Measurements from ENCODE around the gene TRIM46. TPM values are rescaled to one million over a fixed set of nuclear protein-coding genes. Genes with fewer than 3 reads are reported as not detected.

The TRIM46 gene
- total and polyA plus RNA-seq, 2 of the 13 experiments (the other 11 are each of a cell fraction or from before 2014, with no cell fraction given): 0.04 to 0.09 TPM

DNA sequence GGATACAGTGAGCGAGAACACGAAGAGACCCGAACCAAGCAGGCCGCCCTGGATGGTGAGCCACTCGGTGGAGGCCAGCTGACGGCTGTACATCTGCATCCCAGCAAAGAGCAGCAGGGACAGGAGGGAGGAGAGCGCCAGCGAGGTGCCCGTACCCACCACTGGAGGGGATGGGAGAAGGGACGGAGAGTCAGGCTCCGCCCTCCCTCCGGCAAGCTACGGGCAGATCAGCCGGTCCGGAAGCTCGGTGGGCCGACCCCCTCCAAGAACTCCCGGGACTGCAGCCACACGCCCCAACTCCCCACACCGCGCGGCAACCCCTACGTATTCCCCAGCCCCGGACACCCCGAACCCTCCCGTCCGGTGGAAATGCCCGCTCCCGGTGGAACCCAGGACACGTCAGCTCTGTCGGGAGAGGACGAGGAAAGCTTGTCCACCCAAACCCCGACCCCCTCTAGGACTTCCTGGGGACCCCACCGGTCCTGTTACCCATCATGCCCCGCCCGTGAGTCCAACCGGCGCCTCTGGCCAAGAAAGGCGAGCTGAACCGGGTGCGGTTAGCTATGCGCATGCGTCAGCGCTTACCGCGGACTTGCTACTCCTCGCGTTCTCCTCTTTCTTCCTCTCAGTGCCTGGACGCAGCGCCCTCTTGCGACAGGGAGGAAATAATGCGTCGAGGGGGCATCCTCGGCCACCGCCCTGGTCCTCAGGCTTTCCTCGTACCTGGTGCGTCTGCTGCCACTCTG, 744 bp upstream of the TRIM46 start, which contains the start of gene KRTCAP2 (continued):
- TF ChIP-seq ZNF747 (CRISPR knock-in tag; IDR thresholded peaks at IDR 0.05; ENCODE audit: borderline replicate concordance) (peak; percentile 78; the same call in 1 of the 2 replicates), PHF21A (CRISPR knock-in tag; IDR thresholded peaks at IDR 0.05) (no peak), POGZ (CRISPR knock-in tag; IDR thresholded peaks at IDR 0.05) (peak; percentile 89), MAZ (IDR thresholded peaks at IDR 0.05; ENCODE audit: borderline replicate concordance, low read depth, low read length) (peak; percentile 45; the same call in 1 of the 2 replicates), MAZ (CRISPR knock-in tag; IDR thresholded peaks at IDR 0.05; ENCODE audit: low read depth) (peak; percentile 93), SMAD3 (CRISPR knock-in tag; IDR thresholded peaks at IDR 0.05) (peak; percentile 60; the same call in 1 of the 2 replicates), TOPORS (CRISPR knock-in tag; IDR thresholded peaks at IDR 0.05) (no peak), NCOA1 (CRISPR knock-in tag; IDR thresholded peaks at IDR 0.05) (no peak), ZNF773 (CRISPR knock-in tag; IDR thresholded peaks at IDR 0.05; ENCODE audit: borderline replicate concordance) (0 out of 2 replicates have a peak, but pooled peaks have one; percentile 18), ZNF484 (CRISPR knock-in tag; IDR thresholded peaks at IDR 0.05; ENCODE audit: borderline replicate concordance, low read depth) (no peak), RFXANK (CRISPR knock-in tag; IDR thresholded peaks at IDR 0.05) (0 out of 2 replicates have a peak, but pooled peaks have one; percentile 55), ZNF7 (CRISPR knock-in tag; IDR thresholded peaks at IDR 0.05) (no peak)
- TF ChIP-seq, protein P1, sequence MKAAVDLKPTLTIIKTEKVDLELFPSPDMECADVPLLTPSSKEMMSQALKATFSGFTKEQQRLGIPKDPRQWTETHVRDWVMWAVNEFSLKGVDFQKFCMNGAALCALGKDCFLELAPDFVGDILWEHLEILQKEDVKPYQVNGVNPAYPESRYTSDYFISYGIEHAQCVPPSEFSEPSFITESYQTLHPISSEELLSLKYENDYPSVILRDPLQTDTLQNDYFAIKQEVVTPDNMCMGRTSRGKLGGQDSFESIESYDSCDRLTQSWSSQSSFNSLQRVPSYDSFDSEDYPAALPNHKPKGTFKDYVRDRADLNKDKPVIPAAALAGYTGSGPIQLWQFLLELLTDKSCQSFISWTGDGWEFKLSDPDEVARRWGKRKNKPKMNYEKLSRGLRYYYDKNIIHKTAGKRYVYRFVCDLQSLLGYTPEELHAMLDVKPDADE (CRISPR knock-in tag; IDR thresholded peaks at IDR 0.05): no peak
- TF ChIP-seq, protein P2, sequence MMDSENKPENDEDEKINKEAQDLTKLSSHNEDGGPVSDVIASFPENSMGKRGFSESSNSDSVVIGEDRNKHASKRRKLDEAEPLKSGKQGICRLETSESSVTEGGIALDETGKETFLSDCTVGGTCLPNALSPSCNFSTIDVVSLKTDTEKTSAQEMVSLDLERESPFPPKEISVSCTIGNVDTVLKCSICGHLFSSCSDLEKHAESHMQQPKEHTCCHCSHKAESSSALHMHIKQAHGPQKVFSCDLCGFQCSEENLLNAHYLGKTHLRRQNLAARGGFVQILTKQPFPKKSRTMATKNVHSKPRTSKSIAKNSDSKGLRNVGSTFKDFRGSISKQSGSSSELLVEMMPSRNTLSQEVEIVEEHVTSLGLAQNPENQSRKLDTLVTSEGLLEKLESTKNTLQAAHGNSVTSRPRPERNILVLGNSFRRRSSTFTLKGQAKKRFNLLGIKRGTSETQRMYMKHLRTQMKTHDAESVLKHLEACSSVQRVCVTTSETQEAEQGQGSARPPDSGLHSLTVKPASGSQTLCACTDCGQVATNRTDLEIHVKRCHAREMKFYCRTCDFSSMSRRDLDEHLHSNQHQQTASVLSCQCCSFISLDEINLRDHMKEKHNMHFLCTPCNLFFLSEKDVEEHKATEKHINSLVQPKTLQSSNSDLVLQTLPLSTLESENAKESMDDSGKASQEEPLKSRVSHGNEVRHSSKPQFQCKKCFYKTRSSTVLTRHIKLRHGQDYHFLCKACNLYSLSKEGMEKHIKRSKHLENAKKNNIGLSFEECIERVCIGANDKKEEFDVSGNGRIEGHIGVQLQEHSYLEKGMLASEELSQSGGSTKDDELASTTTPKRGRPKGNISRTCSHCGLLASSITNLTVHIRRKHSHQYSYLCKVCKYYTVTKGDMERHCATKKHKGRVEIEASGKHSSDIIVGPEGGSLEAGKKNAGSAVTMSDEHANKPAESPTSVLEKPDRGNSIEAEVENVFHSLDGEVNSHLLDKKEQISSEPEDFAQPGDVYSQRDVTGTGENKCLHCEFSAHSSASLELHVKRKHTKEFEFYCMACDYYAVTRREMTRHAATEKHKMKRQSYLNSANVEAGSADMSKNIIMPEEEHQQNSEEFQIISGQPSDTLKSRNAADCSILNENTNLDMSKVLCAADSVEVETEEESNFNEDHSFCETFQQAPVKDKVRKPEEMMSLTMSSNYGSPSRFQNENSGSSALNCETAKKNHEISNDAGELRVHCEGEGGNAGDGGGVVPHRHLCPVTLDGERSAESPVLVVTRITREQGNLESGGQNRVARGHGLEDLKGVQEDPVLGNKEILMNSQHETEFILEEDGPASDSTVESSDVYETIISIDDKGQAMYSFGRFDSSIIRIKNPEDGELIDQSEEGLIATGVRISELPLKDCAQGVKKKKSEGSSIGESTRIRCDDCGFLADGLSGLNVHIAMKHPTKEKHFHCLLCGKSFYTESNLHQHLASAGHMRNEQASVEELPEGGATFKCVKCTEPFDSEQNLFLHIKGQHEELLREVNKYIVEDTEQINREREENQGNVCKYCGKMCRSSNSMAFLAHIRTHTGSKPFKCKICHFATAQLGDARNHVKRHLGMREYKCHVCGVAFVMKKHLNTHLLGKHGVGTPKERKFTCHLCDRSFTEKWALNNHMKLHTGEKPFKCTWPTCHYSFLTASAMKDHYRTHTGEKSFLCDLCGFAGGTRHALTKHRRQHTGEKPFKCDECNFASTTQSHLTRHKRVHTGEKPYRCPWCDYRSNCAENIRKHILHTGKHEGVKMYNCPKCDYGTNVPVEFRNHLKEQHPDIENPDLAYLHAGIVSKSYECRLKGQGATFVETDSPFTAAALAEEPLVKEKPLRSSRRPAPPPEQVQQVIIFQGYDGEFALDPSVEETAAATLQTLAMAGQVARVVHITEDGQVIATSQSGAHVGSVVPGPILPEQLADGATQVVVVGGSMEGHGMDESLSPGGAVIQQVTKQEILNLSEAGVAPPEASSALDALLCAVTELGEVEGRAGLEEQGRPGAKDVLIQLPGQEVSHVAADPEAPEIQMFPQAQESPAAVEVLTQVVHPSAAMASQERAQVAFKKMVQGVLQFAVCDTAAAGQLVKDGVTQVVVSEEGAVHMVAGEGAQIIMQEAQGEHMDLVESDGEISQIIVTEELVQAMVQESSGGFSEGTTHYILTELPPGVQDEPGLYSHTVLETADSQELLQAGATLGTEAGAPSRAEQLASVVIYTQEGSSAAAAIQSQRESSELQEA (CRISPR knock-in tag; IDR thresholded peaks at IDR 0.05; ENCODE audit: not compliant biosample characterization): peak; percentile 37
- TF ChIP-seq, protein P3, sequence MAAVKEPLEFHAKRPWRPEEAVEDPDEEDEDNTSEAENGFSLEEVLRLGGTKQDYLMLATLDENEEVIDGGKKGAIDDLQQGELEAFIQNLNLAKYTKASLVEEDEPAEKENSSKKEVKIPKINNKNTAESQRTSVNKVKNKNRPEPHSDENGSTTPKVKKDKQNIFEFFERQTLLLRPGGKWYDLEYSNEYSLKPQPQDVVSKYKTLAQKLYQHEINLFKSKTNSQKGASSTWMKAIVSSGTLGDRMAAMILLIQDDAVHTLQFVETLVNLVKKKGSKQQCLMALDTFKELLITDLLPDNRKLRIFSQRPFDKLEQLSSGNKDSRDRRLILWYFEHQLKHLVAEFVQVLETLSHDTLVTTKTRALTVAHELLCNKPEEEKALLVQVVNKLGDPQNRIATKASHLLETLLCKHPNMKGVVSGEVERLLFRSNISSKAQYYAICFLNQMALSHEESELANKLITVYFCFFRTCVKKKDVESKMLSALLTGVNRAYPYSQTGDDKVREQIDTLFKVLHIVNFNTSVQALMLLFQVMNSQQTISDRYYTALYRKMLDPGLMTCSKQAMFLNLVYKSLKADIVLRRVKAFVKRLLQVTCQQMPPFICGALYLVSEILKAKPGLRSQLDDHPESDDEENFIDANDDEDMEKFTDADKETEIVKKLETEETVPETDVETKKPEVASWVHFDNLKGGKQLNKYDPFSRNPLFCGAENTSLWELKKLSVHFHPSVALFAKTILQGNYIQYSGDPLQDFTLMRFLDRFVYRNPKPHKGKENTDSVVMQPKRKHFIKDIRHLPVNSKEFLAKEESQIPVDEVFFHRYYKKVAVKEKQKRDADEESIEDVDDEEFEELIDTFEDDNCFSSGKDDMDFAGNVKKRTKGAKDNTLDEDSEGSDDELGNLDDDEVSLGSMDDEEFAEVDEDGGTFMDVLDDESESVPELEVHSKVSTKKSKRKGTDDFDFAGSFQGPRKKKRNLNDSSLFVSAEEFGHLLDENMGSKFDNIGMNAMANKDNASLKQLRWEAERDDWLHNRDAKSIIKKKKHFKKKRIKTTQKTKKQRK (IDR thresholded peaks at IDR 0.05; ENCODE audit: low read length): no peak
